ENCODE results near the gene TCP11L2. TPM values are rescaled to one million over a fixed set of nuclear protein-coding genes. Genes with fewer than 3 reads are reported as not detected.

Gene TCP11L2
- total RNA-seq, 3 donors from 2014 or later (not counting 1 experiment from before 2014, with no cell fraction given) = 68.8 to 97.7 (median 71.1) TPM

- no peak overlapping the region for H3K27ac ChIP-seq (ENCODE audit: low read length)
- no peak for TF ChIP-seq CTCF (IDR thresholded peaks at IDR 0.05)
- 95% methylated on average over 6 of the region's 6 CpGs for WGBS (ENCODE audit: insufficient coverage)
- H3K36me3 ChIP-seq (ENCODE audit: control insufficient read depth, insufficient read depth, low read length) = peaks cover 74% of the 10 kb centered on the region
- intact Hi-C loops (cut with micrococcal nuclease) = no loop called here
- H3K9me3 ChIP-seq (ENCODE audit: control insufficient read depth, insufficient read depth, low read length) = no peaks in the 10 kb centered on the region
- Mint-ChIP-seq H3K4me3 (no peak overlapping the region), H3K27ac (no peak overlapping the region), H3K36me3 (peaks cover 25% of the 10 kb centered on the region), H3K4me1 (peaks cover 0 to 13% of the 10 kb centered on the region in 2 donors), H3K9me3 (no peaks in the 10 kb centered on the region), H3K27me3 (ENCODE audit: low read depth in 2 of 2) (no peaks in the 10 kb centered on the region)
- no peaks in the 10 kb centered on the region for H3K4me1 ChIP-seq (ENCODE audit: control insufficient read depth, insufficient read depth, low read length)
- no peak overlapping the region for H3K4me3 ChIP-seq (ENCODE audit: low read length)
- DNase-seq = no peak
- ATAC-seq = no peak
- no peaks in the 10 kb centered on the region for H3K27me3 ChIP-seq (ENCODE audit: control insufficient read depth, insufficient read depth, low read length)
Observed at GRCh38 chr12:106317406-106318082, 15.0 kb downstream of the TCP11L2 start.

- intact Hi-C loops (cut with micrococcal nuclease) = no loop called here
- no peak overlapping the region for H3K27ac ChIP-seq (ENCODE audit: low read length)
- Mint-ChIP-seq H3K9me3 (no peaks in the 10 kb centered on the region), H3K4me3 (no peak overlapping the region), H3K4me1 (peaks cover 4 to 8% of the 10 kb centered on the region in 2 donors), H3K27me3 (ENCODE audit: low read depth in 2 of 2) (no peaks in the 10 kb centered on the region), H3K36me3 (peaks cover 37% of the 10 kb centered on the region), H3K27ac (no peak overlapping the region)
- peaks cover 84% of the 10 kb centered on the region for H3K36me3 ChIP-seq (ENCODE audit: control insufficient read depth, insufficient read depth, low read length)
- no peaks in the 10 kb centered on the region for H3K9me3 ChIP-seq (ENCODE audit: control insufficient read depth, insufficient read depth, low read length)
- 94% methylated on average over 7 of the region's 7 CpGs for WGBS (ENCODE audit: insufficient coverage)
- no peaks in the 10 kb centered on the region for H3K4me1 ChIP-seq (ENCODE audit: control insufficient read depth, insufficient read depth, low read length)
- no peak for TF ChIP-seq CTCF (IDR thresholded peaks at IDR 0.05)
- ATAC-seq = no peak
- no peak overlapping the region for H3K4me3 ChIP-seq (ENCODE audit: low read length)
- no peak for DNase-seq
- no peaks in the 10 kb centered on the region for H3K27me3 ChIP-seq (ENCODE audit: control insufficient read depth, insufficient read depth, low read length)
Observed at GRCh38 chr12:106321139-106321850, 18.8 kb downstream of the TCP11L2 start.

GRCh38 chr12:106323537-106323936 is 21.0 kb downstream of the TCP11L2 start:
- Mint-ChIP-seq H3K4me1 (peaks cover 4 to 5% of the 10 kb centered on the region in 2 donors), H3K9me3 (no peaks in the 10 kb centered on the region), H3K36me3 (peaks cover 37% of the 10 kb centered on the region), H3K27me3 (ENCODE audit: low read depth in 2 of 2) (no peaks in the 10 kb centered on the region), H3K27ac (no peak overlapping the region), H3K4me3 (no peak overlapping the region)
- H3K27ac ChIP-seq (ENCODE audit: low read length) = no peak overlapping the region
- 96% methylated on average over 2 of the region's 2 CpGs for WGBS (ENCODE audit: insufficient coverage)
- intact Hi-C loops (cut with micrococcal nuclease) = no loop called here
- no peaks in the 10 kb centered on the region for H3K4me1 ChIP-seq (ENCODE audit: control insufficient read depth, insufficient read depth, low read length)
- peaks cover 78% of the 10 kb centered on the region for H3K36me3 ChIP-seq (ENCODE audit: control insufficient read depth, insufficient read depth, low read length)
- TF ChIP-seq CTCF (IDR thresholded peaks at IDR 0.05) = no peak
- H3K4me3 ChIP-seq (ENCODE audit: low read length) = no peak overlapping the region
- no peaks in the 10 kb centered on the region for H3K9me3 ChIP-seq (ENCODE audit: control insufficient read depth, insufficient read depth, low read length)
- no peaks in the 10 kb centered on the region for H3K27me3 ChIP-seq (ENCODE audit: control insufficient read depth, insufficient read depth, low read length)
- ATAC-seq = no peak
- DNase-seq = no peak
